Activated CD8-positive, alpha-beta memory T cell treated with anti-CD3 and anti-CD28 coated beads, Interleukin-2, amount 10 ng/mL, durations not matched to agents 7 days and 5 days (primary cell): ENCODE measurements around the gene RASSF7. TPM values are rescaled to one million over a fixed set of nuclear protein-coding genes. Genes with fewer than 3 reads are reported as not detected.

Experiments used
- ATAC-seq: fragments of 150-1000 bp; cut with Tn5 transposase; one replicate; pipeline ENCODE4 v1.10.0; 2021; ENCODE audit warnings: moderate library complexity
- CTCF ChIA-PET: fragments of 350-600 bp; sonication (Branson Sonifier 250); formaldehyde crosslinking; loops from one replicate; lab custom pipeline; 2021; ENCODE audit warnings: antibody characterized with exemption; lab: Charles Lee
- DNase-seq: peaks from one replicate; pipeline ENCODE4 v3.0.0-alpha.2; 2020
- H3K27ac Mint-ChIP-seq: one replicate; pipeline ENCODE4 v1.8.0; 2021; ENCODE audit warnings: mild to moderate bottlenecking, mixed read lengths
- H3K27me3 Mint-ChIP-seq: one replicate; pipeline ENCODE4 v1.8.0; 2021; ENCODE audit warnings: mixed read lengths
- H3K36me3 Mint-ChIP-seq: one replicate; pipeline ENCODE4 v1.8.0; 2021; ENCODE audit warnings: mild to moderate bottlenecking, mixed read lengths
- H3K4me1 Mint-ChIP-seq: one replicate; pipeline ENCODE4 v1.8.0; 2021; ENCODE audit warnings: mixed read lengths
- H3K4me3 Mint-ChIP-seq: one replicate; pipeline ENCODE4 v1.8.0; 2021; ENCODE audit warnings: mild to moderate bottlenecking, moderate library complexity, mixed read lengths
- H3K9me3 Mint-ChIP-seq: one replicate; pipeline ENCODE4 v1.8.0; 2022; ENCODE audit warnings: low read depth, mixed read lengths
- total RNA-seq, 2 experiments: library from RNA; stranded (reverse); gene quantifications; one replicate each; pipeline ENCODE4 v1.2.3, GENCODE V29; 2021

The RASSF7 gene
- total RNA-seq, 2 experiments from 2014 or later = 20.8 to 32.1 TPM

DNA sequence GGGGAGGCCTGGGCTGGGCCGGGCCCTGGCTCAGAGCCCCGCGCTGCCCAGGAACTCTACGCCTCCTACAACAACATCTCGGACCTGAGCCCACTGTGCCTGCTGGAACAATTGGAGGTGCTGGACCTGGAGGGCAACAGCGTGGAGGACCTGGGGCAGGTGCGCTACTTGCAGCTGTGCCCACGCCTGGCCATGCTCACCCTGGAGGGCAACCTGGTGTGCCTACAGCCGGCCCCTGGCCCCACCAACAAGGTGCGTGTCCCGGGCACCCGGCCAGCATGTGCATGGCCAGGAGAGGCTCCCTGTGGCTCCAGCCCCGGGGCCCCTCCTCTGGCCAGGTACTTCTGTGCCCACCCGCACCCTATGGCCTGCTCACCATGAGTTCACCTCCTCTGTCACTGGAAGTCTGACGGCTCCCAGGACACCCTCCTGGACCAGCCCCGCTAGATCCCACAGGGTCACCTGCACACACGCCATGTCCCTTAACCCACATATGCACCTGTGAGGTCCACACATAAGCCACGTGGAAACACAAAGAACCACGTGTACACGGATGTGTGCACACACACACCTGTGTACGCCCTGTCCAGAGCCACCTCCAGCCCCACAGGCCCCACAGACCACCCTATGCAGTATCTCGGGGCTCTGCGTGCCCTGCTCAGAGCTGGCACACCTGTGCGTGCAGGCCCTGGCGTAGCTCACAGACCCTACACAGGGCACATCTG is 10.6 kb upstream of the RASSF7 start:
- no peak for ATAC-seq
- DNase-seq = no peak
- CTCF ChIA-PET = interaction anchor here (8.3 kb wide), 1 partner anchor 174 kb away, joined by 150 read pairs; no protein-coding TSS in a partner anchor
- no peak overlapping the region for H3K4me3 Mint-ChIP-seq
- H3K9me3 Mint-ChIP-seq = no peaks in the 10 kb centered on the region
- no peaks in the 10 kb centered on the region for H3K4me1 Mint-ChIP-seq
- H3K36me3 Mint-ChIP-seq = no peaks in the 10 kb centered on the region
- H3K27me3 Mint-ChIP-seq = no peaks in the 10 kb centered on the region
- no peak overlapping the region for H3K27ac Mint-ChIP-seq

DNA sequence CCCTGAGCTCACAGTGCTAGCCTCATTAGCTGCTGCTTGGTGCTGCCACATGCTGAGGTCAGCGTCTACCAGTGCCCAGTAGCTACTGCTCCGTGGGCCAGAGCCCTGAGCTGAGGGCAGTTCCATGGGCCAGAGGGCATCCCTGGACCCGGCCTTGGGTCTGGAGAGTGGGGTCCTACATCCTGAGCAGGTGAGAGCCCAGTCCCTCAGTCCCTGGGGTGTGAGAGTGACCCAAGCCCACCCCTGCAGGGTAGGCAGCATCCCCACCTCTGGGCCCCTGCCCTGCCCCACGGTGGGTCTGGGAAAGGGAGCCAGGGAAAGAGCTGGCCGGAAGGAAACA is 10.1 kb upstream of the RASSF7 start:
- CTCF ChIA-PET = interaction anchor here (1.2 to 8.3 kb wide), 2 partner anchors 15 to 173 kb away, joined by 3 to 150 read pairs; partner anchors contain the start of gene HRAS
- no peak overlapping the region for H3K27ac Mint-ChIP-seq
- no peaks in the 10 kb centered on the region for H3K27me3 Mint-ChIP-seq
- DNase-seq = no peak
- ATAC-seq = no peak
- no peaks in the 10 kb centered on the region for H3K9me3 Mint-ChIP-seq
- no peaks in the 10 kb centered on the region for H3K4me1 Mint-ChIP-seq
- no peak overlapping the region for H3K4me3 Mint-ChIP-seq
- H3K36me3 Mint-ChIP-seq = no peaks in the 10 kb centered on the region

DNA sequence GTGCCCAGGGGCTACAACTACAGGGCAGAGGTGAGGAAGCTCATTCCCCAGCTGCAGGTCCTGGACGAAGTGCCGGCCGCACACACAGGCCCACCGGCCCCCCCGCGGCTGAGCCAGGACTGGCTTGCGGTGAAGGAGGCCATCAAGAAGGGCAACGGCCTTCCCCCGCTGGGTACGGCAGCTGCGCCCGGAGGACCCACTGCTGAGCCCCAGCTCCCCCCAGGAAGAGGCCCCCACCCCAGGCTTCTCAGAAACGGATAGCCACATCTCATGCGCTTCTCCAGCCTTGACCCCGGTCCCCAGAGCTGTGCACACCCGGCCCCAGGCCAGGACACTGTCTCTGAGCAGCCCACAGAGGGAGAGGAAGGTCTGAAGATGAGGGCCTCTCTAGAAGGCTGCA is 9.6 kb upstream of the RASSF7 start:
- no peaks in the 10 kb centered on the region for H3K9me3 Mint-ChIP-seq
- H3K36me3 Mint-ChIP-seq = no peaks in the 10 kb centered on the region
- CTCF ChIA-PET = interaction anchor here (1.2 to 8.3 kb wide), 2 partner anchors 15 to 173 kb away, joined by 3 to 150 read pairs; partner anchors contain the start of gene HRAS

DNA sequence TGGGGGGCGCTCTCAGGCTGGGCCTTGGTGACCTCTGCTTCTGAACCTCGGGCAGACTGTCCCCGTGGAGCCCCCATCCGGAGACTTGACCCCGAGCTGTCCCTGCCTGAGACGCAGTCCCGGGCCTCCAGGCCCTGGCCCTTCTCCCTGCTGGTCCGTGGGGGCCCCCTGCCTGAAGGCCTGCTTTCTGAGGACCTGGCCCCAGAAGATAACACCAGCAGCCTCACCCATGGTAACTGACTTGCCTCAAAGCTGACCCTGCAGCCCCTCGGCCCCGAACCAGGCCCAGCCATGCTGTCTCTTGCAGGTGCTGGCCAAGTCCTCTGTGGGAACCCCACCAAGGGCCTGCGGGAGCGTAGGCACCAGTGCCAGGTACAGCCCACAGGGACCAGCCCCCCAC is 9.2 kb upstream of the RASSF7 start:
- CTCF ChIA-PET = interaction anchor here (1.2 to 8.3 kb wide), 2 partner anchors 16 to 172 kb away, joined by 3 to 150 read pairs; partner anchors contain the start of gene HRAS
- Mint-ChIP-seq H3K36me3 (no peaks in the 10 kb centered on the region), H3K27me3 (peaks cover 4% of the 10 kb centered on the region), H3K9me3 (no peaks in the 10 kb centered on the region), H3K4me1 (peaks cover 1% of the 10 kb centered on the region), H3K4me3 (no peak overlapping the region), H3K27ac (no peak overlapping the region)
- DNase-seq (no peak), ATAC-seq (no peak)

More for the DNA sequence above, 9.6 kb upstream of the RASSF7 start:
- ATAC-seq (no peak), DNase-seq (no peak)
- Mint-ChIP-seq H3K4me1 (no peaks in the 10 kb centered on the region), H3K4me3 (no peak overlapping the region), H3K27ac (no peak overlapping the region), H3K27me3 (no peaks in the 10 kb centered on the region)

DNA sequence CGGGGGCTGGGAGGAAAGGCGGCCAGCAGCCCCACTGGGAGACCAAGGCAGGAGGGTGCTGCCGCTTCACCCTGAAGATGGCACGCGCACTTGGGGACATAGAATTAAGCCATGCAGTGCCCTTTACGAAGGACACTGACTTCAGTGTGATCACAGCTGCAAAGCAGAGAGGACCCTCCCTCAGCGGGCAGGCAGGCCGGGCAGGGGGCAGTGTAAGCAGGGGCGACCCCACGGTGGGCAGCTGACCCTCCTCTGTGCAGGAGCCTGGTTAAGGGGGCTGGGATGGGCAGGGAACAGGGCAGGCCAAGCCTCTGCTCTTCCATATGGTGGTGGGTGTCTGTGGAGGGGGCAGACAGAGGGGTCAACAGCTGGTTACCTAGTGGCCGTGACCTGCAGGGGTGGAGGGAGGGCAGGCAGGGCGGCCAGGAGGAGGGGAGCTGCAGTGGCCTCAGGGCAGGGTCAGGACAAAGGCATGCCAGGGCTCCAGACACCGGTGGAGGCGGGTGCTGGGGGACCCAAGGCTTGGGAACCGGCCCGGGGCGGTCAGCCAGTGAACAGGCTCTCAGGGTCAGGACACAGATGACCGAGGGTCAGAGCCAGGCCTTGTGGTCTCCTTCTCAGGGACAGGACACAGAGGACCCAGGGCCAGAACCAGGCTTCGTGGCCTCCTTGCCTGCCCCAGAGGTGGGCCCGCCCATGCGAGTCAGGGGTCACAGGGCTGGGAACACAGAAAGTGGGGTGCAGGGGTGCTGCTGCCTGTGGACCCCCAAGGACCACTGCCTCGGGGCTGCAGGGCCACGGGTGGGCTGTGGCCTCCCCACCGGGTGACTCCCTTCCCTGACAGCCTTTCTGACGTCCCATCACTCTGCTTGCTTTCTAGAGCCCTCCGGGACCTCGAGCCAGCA is 7.4 kb upstream of the RASSF7 start:
- CTCF ChIA-PET = interaction anchor here (1.0 to 8.3 kb wide), 7 partner anchors 15 to 213 kb away, joined by 3 to 150 read pairs (median 7); partner anchors contain the start of genes DEAF1, PHRF1 and TMEM80
- Mint-ChIP-seq H3K27me3 (peaks cover 16% of the 10 kb centered on the region), H3K27ac (no peak overlapping the region), H3K36me3 (no peaks in the 10 kb centered on the region), H3K4me3 (no peak overlapping the region), H3K9me3 (no peaks in the 10 kb centered on the region), H3K4me1 (peaks cover 1% of the 10 kb centered on the region)
- DNase-seq (no peak), ATAC-seq (no peak)

DNA sequence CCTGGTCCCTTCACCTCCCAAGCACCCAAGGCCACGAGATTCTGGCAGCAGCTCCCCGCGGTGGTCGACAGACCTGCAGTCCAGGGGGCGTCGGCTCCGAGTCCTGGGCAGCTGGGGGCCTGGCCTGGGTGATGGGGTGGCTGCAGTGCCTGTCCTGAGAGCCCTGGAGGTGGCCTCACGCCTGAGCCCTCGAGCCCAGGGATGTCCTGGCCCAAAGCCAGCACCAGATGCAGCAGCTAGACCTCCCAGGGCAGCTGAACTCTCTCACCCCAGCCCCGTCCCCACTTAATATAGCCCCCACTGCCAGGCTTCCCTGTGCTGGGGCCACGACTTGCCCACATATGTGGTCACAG is 6.8 kb upstream of the RASSF7 start:
- Mint-ChIP-seq H3K4me1 (peaks cover 1% of the 10 kb centered on the region), H3K36me3 (no peaks in the 10 kb centered on the region), H3K9me3 (no peaks in the 10 kb centered on the region), H3K27me3 (peaks cover 17% of the 10 kb centered on the region), H3K4me3 (no peak overlapping the region), H3K27ac (no peak overlapping the region)
- DNase-seq = no peak
- no peak for ATAC-seq
- CTCF ChIA-PET = interaction anchor here (1.0 to 8.3 kb wide), 11 partner anchors 14 to 212 kb away, joined by 3 to 150 read pairs (median 7); partner anchors contain the start of genes DEAF1, IRF7, PHRF1 and TMEM80

DNA sequence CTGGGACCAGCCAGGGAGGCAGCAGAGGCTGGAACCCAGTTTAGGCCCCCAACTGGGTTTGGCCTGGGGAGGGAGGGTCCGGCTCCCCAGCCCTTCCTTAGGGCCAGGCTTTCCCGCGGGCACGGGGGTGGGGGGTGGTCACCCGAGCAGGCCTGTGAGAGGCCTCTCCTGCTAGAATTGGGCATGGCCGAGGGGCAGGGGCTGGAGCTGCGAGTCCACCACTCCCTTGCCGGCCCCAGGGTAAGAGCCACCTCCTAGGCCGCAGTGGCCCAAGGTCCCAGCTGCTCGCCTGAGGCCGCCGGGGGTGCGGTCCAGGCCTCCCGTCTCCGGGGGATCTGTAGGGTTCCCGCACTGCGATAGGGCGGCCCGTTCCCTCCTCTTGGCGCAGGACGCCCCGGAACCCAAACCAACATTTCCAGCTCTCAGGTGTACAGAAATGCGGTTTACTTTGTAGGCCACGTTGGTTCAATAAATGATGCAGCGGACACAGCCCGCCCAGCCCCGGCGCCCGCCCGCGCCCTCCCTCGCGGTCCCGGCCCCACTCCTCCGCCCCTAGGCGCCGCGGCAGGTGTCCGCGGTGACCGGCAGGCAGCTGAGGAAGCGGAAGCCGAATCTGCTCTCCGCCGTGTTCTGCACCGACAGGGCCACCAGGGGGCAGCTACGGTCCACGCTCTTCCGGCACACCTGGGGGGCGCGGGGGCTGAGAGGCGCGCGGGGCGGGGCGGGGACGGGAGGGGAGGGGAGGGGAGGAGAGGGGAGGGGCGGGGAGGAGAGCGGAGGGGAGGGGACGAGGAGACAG is 6.1 kb upstream of the RASSF7 start:
- CTCF ChIA-PET = interaction anchor here (0.6 to 8.3 kb wide), 35 partner anchors 9 to 211 kb away, joined by 3 to 150 read pairs (median 4); partner anchors contain the start of genes DEAF1, HRAS, IRF7 and PHRF1
- ATAC-seq (peak; percentile 83), DNase-seq (peak; percentile 82)
- Mint-ChIP-seq H3K4me3 (peak overlapping the region; percentile 9), H3K27me3 (peaks cover 18% of the 10 kb centered on the region), H3K27ac (no peak overlapping the region), H3K36me3 (no peaks in the 10 kb centered on the region), H3K9me3 (no peaks in the 10 kb centered on the region), H3K4me1 (peaks cover 1% of the 10 kb centered on the region)

DNA sequence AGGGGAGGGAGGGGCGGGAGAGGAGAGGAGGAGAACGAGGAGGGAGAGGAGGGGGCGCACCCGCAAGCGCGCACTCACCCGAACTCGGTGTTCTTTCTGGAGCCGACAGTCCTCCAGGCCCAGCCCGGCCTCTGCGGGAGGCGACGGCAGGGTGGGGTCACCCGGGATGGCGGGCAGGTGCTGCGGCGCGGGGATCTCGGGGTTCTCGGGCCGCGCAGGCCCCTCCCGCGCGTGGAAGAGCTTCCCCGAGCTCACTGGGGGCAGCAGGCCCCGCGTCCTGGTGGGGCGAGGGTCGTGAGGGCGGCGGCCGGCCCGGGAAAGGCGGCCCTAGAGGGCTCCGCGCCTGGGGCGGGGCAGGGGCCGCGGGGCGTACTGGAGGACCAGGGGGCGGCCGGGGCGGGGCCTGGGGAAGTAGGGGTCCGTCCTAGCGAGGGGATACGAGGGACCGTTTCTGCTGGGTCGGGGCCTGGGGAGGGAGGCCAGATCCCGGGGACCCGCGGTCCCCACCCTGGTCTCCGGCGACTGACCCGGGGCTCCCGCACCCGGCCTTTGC is 5.5 kb upstream of the RASSF7 start:
- ATAC-seq = peak; percentile 9
- H3K27ac Mint-ChIP-seq = no peak overlapping the region
- H3K9me3 Mint-ChIP-seq = no peaks in the 10 kb centered on the region
- H3K36me3 Mint-ChIP-seq = no peaks in the 10 kb centered on the region
- CTCF ChIA-PET = interaction anchor here (0.6 to 8.3 kb wide), 26 partner anchors 8 to 205 kb away, joined by 3 to 150 read pairs (median 4); partner anchors contain the start of genes DEAF1, HRAS, IRF7 and PHRF1
- H3K4me1 Mint-ChIP-seq = peaks cover 6% of the 10 kb centered on the region
- H3K27me3 Mint-ChIP-seq = peaks cover 18% of the 10 kb centered on the region
- H3K4me3 Mint-ChIP-seq = no peak overlapping the region
- no peak for DNase-seq

DNA sequence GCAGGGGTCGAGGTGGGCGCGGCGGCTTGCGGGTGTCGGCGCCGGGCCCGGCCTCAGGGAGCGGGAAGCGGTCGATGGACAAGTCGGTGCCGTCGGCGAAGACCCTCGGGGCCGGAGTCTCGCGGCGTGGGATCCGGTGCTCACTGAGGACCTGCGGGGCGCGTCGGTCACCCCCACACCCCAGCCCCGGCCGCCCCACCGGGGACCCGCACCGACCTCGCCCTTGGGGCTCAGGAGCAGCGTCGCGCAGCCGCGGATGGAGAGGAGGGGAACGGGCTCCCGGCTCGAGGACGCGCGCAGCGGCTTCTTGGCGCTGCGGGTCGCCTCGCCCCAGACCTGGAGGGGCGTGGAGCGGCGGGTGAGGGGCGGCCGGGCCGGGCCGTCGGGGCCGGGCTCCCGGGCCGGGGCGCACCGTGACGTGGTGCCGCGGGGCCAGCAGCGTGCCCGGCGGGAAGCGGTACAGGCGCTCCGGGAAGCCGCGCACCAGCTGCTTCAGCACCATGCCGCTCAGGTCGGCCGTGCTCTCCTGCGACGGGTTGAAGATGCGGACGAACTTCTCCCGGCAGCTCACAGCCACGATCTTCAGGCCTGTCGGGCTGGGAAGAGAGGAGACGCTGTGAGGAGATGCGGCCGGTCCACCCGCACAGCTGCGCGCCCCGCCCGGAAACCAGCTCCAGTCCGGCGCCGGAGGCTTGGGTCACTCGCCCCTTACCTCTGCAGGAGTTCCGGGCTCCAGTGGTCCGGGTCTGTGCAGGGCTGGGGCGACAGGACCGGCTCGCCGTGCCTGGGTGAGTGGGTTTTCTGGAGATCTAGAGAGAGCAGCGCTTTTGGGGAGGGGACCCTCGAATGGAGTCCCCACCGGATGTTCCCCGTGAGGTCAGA is 4.7 kb upstream of the RASSF7 start:
- Mint-ChIP-seq H3K27ac (no peak overlapping the region), H3K27me3 (peaks cover 18% of the 10 kb centered on the region), H3K4me1 (peaks cover 6% of the 10 kb centered on the region), H3K9me3 (no peaks in the 10 kb centered on the region), H3K36me3 (no peaks in the 10 kb centered on the region), H3K4me3 (no peak overlapping the region)
- ATAC-seq (no peak), DNase-seq (no peak)
- CTCF ChIA-PET = interaction anchor here (0.6 to 8.3 kb wide), 18 partner anchors 8 to 204 kb away, joined by 3 to 150 read pairs (median 6); partner anchors contain the start of genes DEAF1, HRAS, IRF7 and PHRF1

DNA sequence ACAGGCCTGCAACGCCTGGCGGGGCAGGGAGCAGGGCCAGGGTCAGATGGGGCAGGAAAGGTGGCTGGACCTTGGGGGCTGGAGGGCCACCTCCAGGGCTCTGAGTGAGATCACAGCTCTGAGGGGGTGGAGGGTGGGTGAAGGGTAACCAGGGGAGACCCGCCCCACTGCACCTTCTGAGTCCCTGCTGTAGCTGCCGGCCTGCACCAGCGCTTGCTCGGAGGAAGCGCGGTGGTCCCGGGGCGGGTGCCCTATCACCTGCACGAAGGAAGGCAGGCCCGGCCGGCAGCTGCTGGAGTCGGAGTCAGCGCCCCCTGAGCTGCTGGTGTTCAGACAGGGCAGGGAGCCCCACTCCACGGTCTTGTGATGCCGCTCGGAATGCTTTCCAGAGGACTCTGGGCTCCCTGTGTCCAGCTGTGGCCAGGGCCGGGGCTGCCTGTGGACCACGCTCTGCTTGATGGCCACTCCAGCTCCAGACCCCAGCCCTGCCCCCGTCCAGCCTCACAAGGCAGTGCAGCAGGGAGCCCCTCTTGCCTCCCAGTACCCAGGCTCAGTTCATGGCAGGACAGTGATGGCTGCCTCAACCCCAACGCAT is 4.0 kb upstream of the RASSF7 start:
- peaks cover 18% of the 10 kb centered on the region for H3K27me3 Mint-ChIP-seq
- ATAC-seq (no peak), DNase-seq (no peak)
- H3K9me3 Mint-ChIP-seq = no peaks in the 10 kb centered on the region
- H3K36me3 Mint-ChIP-seq = no peaks in the 10 kb centered on the region
- peaks cover 11% of the 10 kb centered on the region for H3K4me1 Mint-ChIP-seq
- no peak overlapping the region for H3K27ac Mint-ChIP-seq
- CTCF ChIA-PET = interaction anchor here (1.1 to 8.3 kb wide), 5 partner anchors 14 to 167 kb away, joined by 3 to 150 read pairs (median 6); partner anchors contain the start of genes DEAF1, HRAS and TMEM80
- no peak overlapping the region for H3K4me3 Mint-ChIP-seq
